Mammary epithelial cell (primary cell): ENCODE results near the gene SLC35F1.

Source experiments
- EZH2 ChIP-seq: IDR thresholded peaks from 2 replicates; pipeline ENCODE4 v1.6.1; 2012; ENCODE audit warnings: low read length, inconsistent platforms, borderline replicate concordance
- TF ChIP-seq, protein P1 (sequence below), 2 donors: IDR thresholded peaks in 1 of 2; conservative IDR thresholded peaks in 1 of 2; 2 replicates each; pipeline ENCODE4 v1.5.1; 2011 to 2012; ENCODE audit warnings: inconsistent platforms in 2 of 2, low read length in 2 of 2, mild to moderate bottlenecking in 2 of 2, control low read depth in 1 of 2, low read depth in 1 of 2; ENCODE audit not compliant: insufficient read depth in 1 of 2; ENCODE audit errors: extremely low read depth in 1 of 2

DNA sequence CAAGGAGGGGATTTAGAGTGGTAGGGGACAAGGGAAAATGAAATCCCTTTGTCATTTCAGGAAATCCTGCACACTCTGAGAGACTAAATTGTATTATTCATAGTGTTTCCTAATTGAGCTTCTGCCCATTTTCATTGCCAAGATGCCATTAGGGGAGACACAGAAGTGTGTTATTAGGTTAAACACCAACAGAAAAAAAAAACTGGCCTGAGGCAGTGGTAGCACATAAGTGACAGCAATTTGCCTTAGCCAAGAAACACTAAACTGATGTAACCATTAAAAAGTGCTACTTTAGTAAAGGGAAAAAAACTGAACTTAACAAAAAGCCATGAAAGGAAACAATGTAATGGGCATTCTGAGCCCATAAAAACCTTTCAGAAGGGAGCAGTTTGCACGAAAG is 370.6 kb downstream of the SLC35F1 start:
- TF ChIP-seq, protein P1, sequence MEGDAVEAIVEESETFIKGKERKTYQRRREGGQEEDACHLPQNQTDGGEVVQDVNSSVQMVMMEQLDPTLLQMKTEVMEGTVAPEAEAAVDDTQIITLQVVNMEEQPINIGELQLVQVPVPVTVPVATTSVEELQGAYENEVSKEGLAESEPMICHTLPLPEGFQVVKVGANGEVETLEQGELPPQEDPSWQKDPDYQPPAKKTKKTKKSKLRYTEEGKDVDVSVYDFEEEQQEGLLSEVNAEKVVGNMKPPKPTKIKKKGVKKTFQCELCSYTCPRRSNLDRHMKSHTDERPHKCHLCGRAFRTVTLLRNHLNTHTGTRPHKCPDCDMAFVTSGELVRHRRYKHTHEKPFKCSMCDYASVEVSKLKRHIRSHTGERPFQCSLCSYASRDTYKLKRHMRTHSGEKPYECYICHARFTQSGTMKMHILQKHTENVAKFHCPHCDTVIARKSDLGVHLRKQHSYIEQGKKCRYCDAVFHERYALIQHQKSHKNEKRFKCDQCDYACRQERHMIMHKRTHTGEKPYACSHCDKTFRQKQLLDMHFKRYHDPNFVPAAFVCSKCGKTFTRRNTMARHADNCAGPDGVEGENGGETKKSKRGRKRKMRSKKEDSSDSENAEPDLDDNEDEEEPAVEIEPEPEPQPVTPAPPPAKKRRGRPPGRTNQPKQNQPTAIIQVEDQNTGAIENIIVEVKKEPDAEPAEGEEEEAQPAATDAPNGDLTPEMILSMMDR (conservative IDR thresholded peaks at IDR 0.05 in 1 of 2, IDR thresholded peaks at IDR 0.05 in 1 of 2; ENCODE audit: extremely low read depth in 1 of 2, insufficient read depth in 1 of 2, low read depth in 1 of 2, low read length in 2 of 2): no peak
- no peak for TF ChIP-seq EZH2
